HEK293T (cell line): ENCODE results near the gene OR14I1.

Experiments
- ARNT ChIP-seq: fragments of 450-650 bp; IDR thresholded peaks from 2 replicates; pipeline ENCODE4 v1.6.1; 2017; ENCODE audit warnings: mild to moderate bottlenecking
- BHLHE40 ChIP-seq: fragments of 450-650 bp; IDR thresholded peaks from 2 replicates; pipeline ENCODE4 v1.6.1; 2016; ENCODE audit warnings: mild to moderate bottlenecking, moderate library complexity, borderline replicate concordance
- FOXA1 ChIP-seq: fragments of 450-650 bp; IDR thresholded peaks from 2 replicates; pipeline ENCODE4 v1.6.1; 2016; ENCODE audit warnings: mild to moderate bottlenecking
- FOXK2 ChIP-seq: fragments of 450-650 bp; IDR thresholded peaks from 2 replicates; pipeline ENCODE4 v1.6.1; 2016; ENCODE audit warnings: mild to moderate bottlenecking
- FOXM1 ChIP-seq: fragments of 450-650 bp; IDR thresholded peaks from 2 replicates; pipeline ENCODE4 v1.6.1; 2017; ENCODE audit warnings: mild to moderate bottlenecking, borderline replicate concordance
- SP1 ChIP-seq: fragments of 450-650 bp; IDR thresholded peaks from 2 replicates; pipeline ENCODE4 v1.6.1; 2017
- SUZ12 ChIP-seq: fragments of 450-650 bp; IDR thresholded peaks from 2 replicates; pipeline ENCODE4 v1.6.1; 2016; ENCODE audit warnings: mild to moderate bottlenecking
- TARDBP ChIP-seq: fragments of 450-650 bp; IDR thresholded peaks from 2 replicates; pipeline ENCODE4 v1.6.1; 2016

GRCh38 chr1:248695451-248696132, 7.0 kb downstream of the OR14I1 start:
- no peak for TF ChIP-seq FOXA1
- no peak for TF ChIP-seq FOXK2
- no peak for TF ChIP-seq ARNT
- no peak for TF ChIP-seq SUZ12
- no peak for TF ChIP-seq BHLHE40
- TF ChIP-seq FOXM1: no peak
- no peak for TF ChIP-seq TARDBP
- TF ChIP-seq SP1: no peak
